Measurements from ENCODE around the gene GSG1. TPM values are rescaled to one million over a fixed set of nuclear protein-coding genes. Genes with fewer than 3 reads are reported as not detected.

Gene GSG1
- polyA plus RNA-seq, 4 donors: 0.85 to 13.2 (median 3.4) TPM

GRCh38 chr12:13144266-13144828 is 40.9 kb upstream of the GSG1 start:
- H3K27ac ChIP-seq (ENCODE audit: low read depth in 1 of 3, low read length in 2 of 3): no peak overlapping the region
- H3K27me3 ChIP-seq (ENCODE audit: control insufficient read depth in 3 of 3, insufficient read depth in 3 of 3, low read length in 3 of 3): no peaks in the 10 kb centered on the region
- peaks cover 0 to 18% of the 10 kb centered on the region in 2 donors for H3K9me3 ChIP-seq (ENCODE audit: control insufficient read depth in 2 of 2, insufficient read depth in 1 of 2, low read depth in 1 of 2, low read length in 1 of 2)
- no peak for FAIRE-seq
- no peak overlapping the region for H3K4me3 ChIP-seq (ENCODE audit: low read depth in 1 of 3, low read length in 3 of 3)
- H3K36me3 ChIP-seq (ENCODE audit: control insufficient read depth in 3 of 3, insufficient read depth in 2 of 3, low read depth in 1 of 3, low read length in 3 of 3): no peaks in the 10 kb centered on the region
- 84 to 89% (median 87%) methylated on average over 2 of the region's 2 CpGs for WGBS, 3 donors
- no peak for DNase-seq
- peaks cover 0 to 2% (median 0%) of the 10 kb centered on the region in 3 donors for H3K4me1 ChIP-seq (ENCODE audit: control insufficient read depth in 3 of 3, insufficient read depth in 2 of 3, low read depth in 1 of 3, low read length in 2 of 3)

DNA sequence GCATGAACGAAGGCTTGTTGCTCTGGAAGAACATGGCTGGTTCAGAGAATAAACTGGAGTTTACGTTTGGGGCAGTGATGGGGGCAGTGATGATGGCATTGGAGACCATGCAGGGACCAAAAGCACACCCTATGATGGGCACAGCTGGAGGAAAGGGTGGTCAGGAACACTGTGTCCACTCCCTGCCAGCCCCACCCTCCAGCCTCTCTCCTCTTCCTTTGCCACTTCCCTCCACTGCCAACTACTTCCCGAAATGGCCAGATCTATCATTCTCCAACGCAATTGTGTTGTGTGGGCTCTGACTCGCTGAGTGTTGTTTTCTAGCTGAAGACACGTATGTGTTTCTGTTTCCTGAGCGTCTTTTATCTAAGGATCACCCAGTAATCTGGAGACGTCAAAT is 39.3 kb upstream of the GSG1 start:
- FAIRE-seq (no peak), DNase-seq (no peak)
- Histone ChIP-seq H3K36me3 (ENCODE audit: control insufficient read depth in 3 of 3, insufficient read depth in 2 of 3, low read depth in 1 of 3, low read length in 3 of 3) (no peaks in the 10 kb centered on the region), H3K9me3 (ENCODE audit: control insufficient read depth in 2 of 2, insufficient read depth in 1 of 2, low read depth in 1 of 2, low read length in 1 of 2) (peaks cover 0 to 22% of the 10 kb centered on the region in 2 donors), H3K27me3 (ENCODE audit: control insufficient read depth in 3 of 3, insufficient read depth in 3 of 3, low read length in 3 of 3) (no peaks in the 10 kb centered on the region), H3K27ac (ENCODE audit: low read depth in 1 of 3, low read length in 2 of 3) (no peak overlapping the region), H3K4me3 (ENCODE audit: low read depth in 1 of 3, low read length in 3 of 3) (no peak overlapping the region), H3K4me1 (ENCODE audit: control insufficient read depth in 3 of 3, insufficient read depth in 2 of 3, low read depth in 1 of 3, low read length in 2 of 3) (no peaks in the 10 kb centered on the region)
- 91 to 92% (median 92%) methylated on average over 8 of the region's 8 CpGs for WGBS, 3 donors

DNA sequence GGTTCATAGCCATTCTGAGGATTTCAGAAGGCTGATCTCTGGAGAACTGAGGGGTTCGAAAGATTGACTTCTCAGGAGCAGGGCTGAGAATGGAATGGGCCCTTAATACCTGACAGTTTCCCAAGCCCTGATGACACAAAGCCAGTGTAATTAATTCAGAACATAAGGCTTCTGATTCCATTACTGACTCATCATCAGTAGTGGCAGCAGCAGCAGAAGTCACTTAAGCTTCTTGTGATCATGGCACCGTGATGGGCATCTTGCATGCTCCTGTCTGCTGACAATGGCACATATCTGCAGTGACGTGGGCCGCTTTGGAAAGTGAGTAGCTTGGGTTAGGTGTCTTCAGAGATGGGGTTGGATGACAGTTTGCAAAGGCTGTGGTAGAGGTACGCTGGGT is 38.2 kb upstream of the GSG1 start:
- WGBS, 3 donors: 86 to 95% (median 91%) methylated on average over 5 of the region's 5 CpGs
- H3K9me3 ChIP-seq (ENCODE audit: control insufficient read depth in 2 of 2, insufficient read depth in 1 of 2, low read depth in 1 of 2, low read length in 1 of 2): peaks cover 0 to 22% of the 10 kb centered on the region in 2 donors
- H3K4me3 ChIP-seq (ENCODE audit: low read depth in 1 of 3, low read length in 3 of 3): no peak overlapping the region
- H3K27ac ChIP-seq (ENCODE audit: low read depth in 1 of 3, low read length in 2 of 3): no peak overlapping the region
- FAIRE-seq (no peak), DNase-seq (no peak)
- H3K27me3 ChIP-seq (ENCODE audit: control insufficient read depth in 3 of 3, insufficient read depth in 3 of 3, low read length in 3 of 3): no peaks in the 10 kb centered on the region
- no peaks in the 10 kb centered on the region for H3K4me1 ChIP-seq (ENCODE audit: control insufficient read depth in 3 of 3, insufficient read depth in 2 of 3, low read depth in 1 of 3, low read length in 2 of 3)
- H3K36me3 ChIP-seq (ENCODE audit: control insufficient read depth in 3 of 3, insufficient read depth in 2 of 3, low read depth in 1 of 3, low read length in 3 of 3): no peaks in the 10 kb centered on the region

DNA sequence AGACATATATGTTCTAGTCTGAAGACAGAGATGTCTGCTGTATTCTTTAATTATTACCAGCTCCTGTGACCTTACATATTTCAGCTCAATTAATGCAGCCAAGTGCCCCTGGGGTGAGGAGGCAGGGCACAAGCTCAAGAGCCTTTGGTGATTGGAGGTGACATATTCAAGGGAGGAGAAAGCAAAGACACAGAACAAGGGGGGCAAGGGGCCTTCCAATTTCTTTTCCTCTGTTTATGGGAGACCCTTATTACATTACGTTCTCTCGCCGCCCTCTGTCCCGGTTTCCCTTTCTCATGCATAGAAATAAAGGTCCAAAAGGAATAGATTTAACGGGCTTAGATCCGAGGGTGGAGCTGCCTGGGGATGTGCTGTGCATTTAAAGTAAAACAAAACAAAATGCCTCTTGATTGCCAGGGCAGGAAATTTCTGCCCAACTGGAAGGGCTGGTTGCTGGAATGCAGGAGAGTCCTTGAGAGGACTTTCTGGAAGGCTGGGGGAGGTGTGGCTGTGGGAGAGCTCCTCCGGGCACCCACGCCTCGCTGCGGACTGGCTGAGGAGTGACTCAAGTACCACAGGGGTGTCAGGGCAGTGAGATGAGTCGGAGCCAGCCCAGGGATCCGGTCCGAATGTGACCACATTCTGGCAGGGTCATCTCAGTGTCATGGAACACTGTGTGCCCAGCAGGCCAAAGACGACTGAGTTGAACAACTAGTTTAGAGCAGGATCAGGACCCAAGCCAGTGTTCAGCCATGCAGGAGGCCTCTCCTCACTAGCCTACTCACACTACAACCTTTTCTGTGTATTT is 32.1 kb upstream of the GSG1 start:
- H3K4me3 ChIP-seq (ENCODE audit: low read depth in 1 of 3, low read length in 3 of 3): no peak overlapping the region
- DNase-seq (peak in 1 of 2 donors; percentile 24), FAIRE-seq (no peak)
- H3K9me3 ChIP-seq (ENCODE audit: control insufficient read depth in 2 of 2, insufficient read depth in 1 of 2, low read depth in 1 of 2, low read length in 1 of 2): peaks cover 0 to 16% of the 10 kb centered on the region in 2 donors
- H3K27me3 ChIP-seq (ENCODE audit: control insufficient read depth in 3 of 3, insufficient read depth in 3 of 3, low read length in 3 of 3): no peaks in the 10 kb centered on the region
- H3K4me1 ChIP-seq (ENCODE audit: control insufficient read depth in 3 of 3, insufficient read depth in 2 of 3, low read depth in 1 of 3, low read length in 2 of 3): peaks cover 0 to 23% (median 0%) of the 10 kb centered on the region in 3 donors
- H3K27ac ChIP-seq (ENCODE audit: low read depth in 1 of 3, low read length in 2 of 3): no peak overlapping the region
- WGBS, 3 donors: 60 to 72% (median 69%) methylated on average over 14 of the region's 14 CpGs
- no peaks in the 10 kb centered on the region for H3K36me3 ChIP-seq (ENCODE audit: control insufficient read depth in 3 of 3, insufficient read depth in 2 of 3, low read depth in 1 of 3, low read length in 3 of 3)

GRCh38 chr12:13133886-13134285 is 30.4 kb upstream of the GSG1 start:
- WGBS, 3 donors: 79 to 85% (median 84%) methylated on average over 4 of the region's 4 CpGs
- Histone ChIP-seq H3K27me3 (ENCODE audit: control insufficient read depth in 3 of 3, insufficient read depth in 3 of 3, low read length in 3 of 3) (no peaks in the 10 kb centered on the region), H3K9me3 (ENCODE audit: control insufficient read depth in 2 of 2, insufficient read depth in 1 of 2, low read depth in 1 of 2, low read length in 1 of 2) (no peaks in the 10 kb centered on the region), H3K4me1 (ENCODE audit: control insufficient read depth in 3 of 3, insufficient read depth in 2 of 3, low read depth in 1 of 3, low read length in 2 of 3) (peaks cover 0 to 24% (median 0%) of the 10 kb centered on the region in 3 donors), H3K36me3 (ENCODE audit: control insufficient read depth in 3 of 3, insufficient read depth in 2 of 3, low read depth in 1 of 3, low read length in 3 of 3) (no peaks in the 10 kb centered on the region), H3K27ac (ENCODE audit: low read depth in 1 of 3, low read length in 2 of 3) (no peak overlapping the region), H3K4me3 (ENCODE audit: low read depth in 1 of 3, low read length in 3 of 3) (no peak overlapping the region)
- no peak for FAIRE-seq
- no peak for DNase-seq

GRCh38 chr12:13130981-13131380 is 27.5 kb upstream of the GSG1 start:
- Histone ChIP-seq H3K4me1 (ENCODE audit: control insufficient read depth in 3 of 3, insufficient read depth in 2 of 3, low read depth in 1 of 3, low read length in 2 of 3) (peaks cover 0 to 22% (median 0%) of the 10 kb centered on the region in 3 donors), H3K27me3 (ENCODE audit: control insufficient read depth in 3 of 3, insufficient read depth in 3 of 3, low read length in 3 of 3) (no peaks in the 10 kb centered on the region), H3K9me3 (ENCODE audit: control insufficient read depth in 2 of 2, insufficient read depth in 1 of 2, low read depth in 1 of 2, low read length in 1 of 2) (no peaks in the 10 kb centered on the region), H3K36me3 (ENCODE audit: control insufficient read depth in 3 of 3, insufficient read depth in 2 of 3, low read depth in 1 of 3, low read length in 3 of 3) (no peaks in the 10 kb centered on the region), H3K4me3 (ENCODE audit: low read depth in 1 of 3, low read length in 3 of 3) (no peak overlapping the region), H3K27ac (ENCODE audit: low read depth in 1 of 3, low read length in 2 of 3) (no peak overlapping the region)
- FAIRE-seq: no peak
- DNase-seq: no peak
- WGBS, 3 donors: 54 to 63% (median 54%) methylated on average over 3 of the region's 3 CpGs

DNA sequence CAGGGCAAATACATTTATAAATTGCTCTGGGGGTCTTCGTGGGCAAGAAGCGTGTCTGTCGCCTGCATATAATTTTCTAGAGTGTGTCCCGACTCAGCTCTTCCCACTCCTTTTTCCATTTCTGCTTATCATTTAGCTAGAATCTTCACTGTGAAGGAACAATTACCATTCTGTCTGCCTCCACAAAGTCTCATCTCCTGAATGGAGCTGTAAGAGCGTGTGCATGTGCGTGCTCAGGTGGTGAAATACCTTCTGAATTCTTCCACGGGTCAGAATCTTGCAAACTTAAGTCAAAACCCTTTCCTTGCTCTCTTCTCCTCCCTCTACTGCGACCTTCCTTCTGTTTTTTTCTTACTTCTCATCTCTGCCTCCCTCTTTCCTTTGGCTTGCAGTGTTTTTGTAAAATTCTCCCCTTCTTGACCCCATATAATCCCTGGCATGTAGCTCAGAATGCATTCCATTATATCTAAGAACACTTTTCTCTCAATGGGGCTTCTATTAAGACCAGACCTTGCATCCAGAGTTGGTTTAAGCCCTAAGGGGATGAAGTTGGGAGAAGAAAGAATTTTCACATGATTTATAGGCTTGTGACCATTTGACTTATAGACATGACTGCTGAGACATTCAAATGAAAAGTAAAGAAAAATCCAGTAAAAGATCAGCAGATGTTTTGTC is 25.0 kb upstream of the GSG1 start:
- H3K9me3 ChIP-seq (ENCODE audit: control insufficient read depth in 2 of 2, insufficient read depth in 1 of 2, low read depth in 1 of 2, low read length in 1 of 2): no peaks in the 10 kb centered on the region
- H3K27me3 ChIP-seq (ENCODE audit: control insufficient read depth in 3 of 3, insufficient read depth in 3 of 3, low read length in 3 of 3): no peaks in the 10 kb centered on the region
- FAIRE-seq (no peak), DNase-seq (no peak)
- no peak overlapping the region for H3K27ac ChIP-seq (ENCODE audit: low read depth in 1 of 3, low read length in 2 of 3)
- 86 to 92% (median 89%) methylated on average over 8 of the region's 8 CpGs for WGBS, 3 donors
- no peak overlapping the region for H3K4me3 ChIP-seq (ENCODE audit: low read depth in 1 of 3, low read length in 3 of 3)
- no peaks in the 10 kb centered on the region for H3K36me3 ChIP-seq (ENCODE audit: control insufficient read depth in 3 of 3, insufficient read depth in 2 of 3, low read depth in 1 of 3, low read length in 3 of 3)
- H3K4me1 ChIP-seq (ENCODE audit: control insufficient read depth in 3 of 3, insufficient read depth in 2 of 3, low read depth in 1 of 3, low read length in 2 of 3): peaks cover 0 to 4% (median 0%) of the 10 kb centered on the region in 3 donors

DNA sequence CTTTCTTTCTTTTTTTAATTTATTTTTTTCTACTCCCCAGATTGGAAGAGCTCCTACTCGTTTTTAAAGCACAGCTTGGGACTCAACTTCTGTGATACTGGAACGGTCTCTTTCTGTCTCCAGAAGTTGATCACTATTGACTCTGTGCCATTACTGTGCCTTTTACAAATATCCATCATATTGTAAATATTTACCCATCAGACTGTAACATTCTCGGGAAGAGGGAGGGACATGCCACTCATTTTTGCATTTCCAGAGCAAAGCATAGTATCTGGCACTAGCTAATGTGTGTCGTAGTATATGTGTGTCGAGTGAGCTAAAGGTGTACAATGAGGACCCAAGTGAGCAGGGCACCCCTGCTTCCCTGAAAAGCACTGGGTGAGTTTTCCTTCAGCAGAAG is 24.0 kb upstream of the GSG1 start:
- H3K36me3 ChIP-seq (ENCODE audit: control insufficient read depth in 3 of 3, insufficient read depth in 2 of 3, low read depth in 1 of 3, low read length in 3 of 3): no peaks in the 10 kb centered on the region
- 42 to 52% (median 48%) methylated on average over 5 of the region's 5 CpGs for whole genome bisulfite sequencing, 3 donors
- H3K4me1 ChIP-seq (ENCODE audit: control insufficient read depth in 3 of 3, insufficient read depth in 2 of 3, low read depth in 1 of 3, low read length in 2 of 3): peaks cover 0 to 4% (median 0%) of the 10 kb centered on the region in 3 donors
- H3K27me3 ChIP-seq (ENCODE audit: control insufficient read depth in 3 of 3, insufficient read depth in 3 of 3, low read length in 3 of 3): no peaks in the 10 kb centered on the region
- DNase-seq (no peak), FAIRE-seq (no peak)
- no peak overlapping the region for H3K27ac ChIP-seq (ENCODE audit: low read depth in 1 of 3, low read length in 2 of 3)
- no peak overlapping the region for H3K4me3 ChIP-seq (ENCODE audit: low read depth in 1 of 3, low read length in 3 of 3)
- no peaks in the 10 kb centered on the region for H3K9me3 ChIP-seq (ENCODE audit: control insufficient read depth in 2 of 2, insufficient read depth in 1 of 2, low read depth in 1 of 2, low read length in 1 of 2)

Data from small intestine (tissue), 7 donors.